HG03108 (cell line): Measurements from ENCODE around the gene ZNF548.
"Not testable (repeated sequence)": the region's sequence is repeated elsewhere in the genome, so short reads cannot be mapped to it uniquely, and the experiment has no call there.

Experiments
- ATAC-seq: cut with Tn5 transposase; IDR thresholded peaks from one replicate; pipeline ENCODE4 v1.9.1; 2021; ENCODE audit warnings: moderate library complexity; ENCODE audit not compliant: unreplicated experiment

The ZNF548 gene

DNA sequence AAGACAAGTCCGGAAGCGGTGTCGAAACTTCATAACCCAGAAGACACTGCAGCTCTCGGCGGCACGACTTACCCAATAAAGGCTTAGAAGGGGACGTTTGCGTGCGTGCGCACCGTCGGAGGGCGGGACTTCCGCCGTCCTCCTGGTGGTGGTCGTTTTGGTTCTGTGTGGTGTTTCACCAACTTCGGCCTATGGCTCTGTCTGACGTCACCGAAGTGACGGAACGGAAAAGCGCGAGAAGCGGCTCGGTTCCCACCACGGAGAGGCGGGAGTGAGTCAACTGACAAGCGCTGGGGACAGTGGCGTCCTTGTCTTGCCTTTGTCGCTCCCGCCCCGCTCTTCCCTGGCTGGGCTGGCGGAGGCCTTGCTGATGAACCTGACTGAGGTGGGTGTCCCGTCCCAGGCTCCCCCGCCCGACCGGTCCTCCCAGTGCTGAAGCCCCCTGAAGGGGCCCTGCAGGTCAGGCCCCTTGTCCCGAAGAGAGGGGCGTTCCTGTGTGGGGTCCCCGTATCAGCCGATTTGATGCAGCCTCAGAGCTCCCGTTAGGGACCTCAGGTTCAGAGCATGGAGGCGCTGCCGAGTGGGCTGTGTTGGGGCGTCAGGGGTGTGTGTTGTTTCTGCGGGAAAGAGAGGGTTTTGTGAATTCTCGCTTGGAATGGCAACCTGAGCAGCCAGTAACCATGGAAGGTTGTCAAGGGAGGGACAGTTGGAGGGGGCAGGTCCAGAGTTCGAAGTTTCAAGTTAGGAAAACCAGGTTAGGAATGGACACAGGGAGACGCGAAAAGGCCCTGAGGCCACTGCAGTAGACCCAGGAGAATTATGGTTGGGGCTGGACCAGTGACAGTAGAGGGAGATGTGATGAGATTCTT, at the start of gene ZNF548:
Gene ZNF548 (plus strand): TSS at position 125 of the 869 bp plus-strand sequence. CDS start 246 bp downstream, at position 371.
- peak; percentile 98 for ATAC-seq

DNA sequence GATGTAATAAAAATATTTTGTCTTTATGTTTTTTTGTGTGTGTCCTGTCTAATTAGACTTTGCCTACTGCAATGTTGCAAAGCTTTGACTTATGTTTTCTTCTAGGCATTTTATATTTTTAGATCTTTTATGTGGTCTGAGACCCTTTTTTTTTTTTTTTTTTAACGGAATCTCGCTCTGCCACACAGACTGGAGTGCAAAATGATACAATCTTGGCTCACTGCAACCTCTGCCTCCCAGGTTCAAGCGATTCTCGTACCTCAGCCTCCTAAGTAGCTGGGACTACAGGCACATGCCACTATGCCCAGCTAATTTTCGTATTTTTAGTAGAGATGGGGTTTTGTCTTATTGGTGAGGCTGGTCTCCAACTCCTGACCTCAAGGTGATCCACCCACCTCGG, 47.1 kb upstream of the ZNF548 start:
- ATAC-seq, result no peak

DNA sequence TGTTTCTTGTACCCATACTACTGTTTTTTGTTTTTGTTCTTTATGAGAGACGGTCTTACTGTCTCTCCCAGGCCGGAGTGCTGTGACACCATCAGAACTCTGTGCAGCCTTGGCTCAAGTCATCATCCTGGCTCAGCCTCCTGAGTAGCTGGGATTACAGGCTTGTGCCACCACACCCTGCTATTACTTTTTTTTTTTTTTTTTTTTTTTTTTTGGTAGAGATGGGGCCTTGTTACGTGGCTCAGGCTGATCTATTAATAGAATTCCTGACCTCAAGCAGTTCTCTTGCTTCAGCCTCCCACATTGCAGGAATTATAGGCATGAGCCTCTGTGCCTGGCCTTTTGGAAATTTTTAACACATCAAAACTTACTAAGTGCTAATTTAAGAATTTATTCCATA, 41.5 kb upstream of the ZNF548 start:
- ATAC-seq, result no peak

DNA sequence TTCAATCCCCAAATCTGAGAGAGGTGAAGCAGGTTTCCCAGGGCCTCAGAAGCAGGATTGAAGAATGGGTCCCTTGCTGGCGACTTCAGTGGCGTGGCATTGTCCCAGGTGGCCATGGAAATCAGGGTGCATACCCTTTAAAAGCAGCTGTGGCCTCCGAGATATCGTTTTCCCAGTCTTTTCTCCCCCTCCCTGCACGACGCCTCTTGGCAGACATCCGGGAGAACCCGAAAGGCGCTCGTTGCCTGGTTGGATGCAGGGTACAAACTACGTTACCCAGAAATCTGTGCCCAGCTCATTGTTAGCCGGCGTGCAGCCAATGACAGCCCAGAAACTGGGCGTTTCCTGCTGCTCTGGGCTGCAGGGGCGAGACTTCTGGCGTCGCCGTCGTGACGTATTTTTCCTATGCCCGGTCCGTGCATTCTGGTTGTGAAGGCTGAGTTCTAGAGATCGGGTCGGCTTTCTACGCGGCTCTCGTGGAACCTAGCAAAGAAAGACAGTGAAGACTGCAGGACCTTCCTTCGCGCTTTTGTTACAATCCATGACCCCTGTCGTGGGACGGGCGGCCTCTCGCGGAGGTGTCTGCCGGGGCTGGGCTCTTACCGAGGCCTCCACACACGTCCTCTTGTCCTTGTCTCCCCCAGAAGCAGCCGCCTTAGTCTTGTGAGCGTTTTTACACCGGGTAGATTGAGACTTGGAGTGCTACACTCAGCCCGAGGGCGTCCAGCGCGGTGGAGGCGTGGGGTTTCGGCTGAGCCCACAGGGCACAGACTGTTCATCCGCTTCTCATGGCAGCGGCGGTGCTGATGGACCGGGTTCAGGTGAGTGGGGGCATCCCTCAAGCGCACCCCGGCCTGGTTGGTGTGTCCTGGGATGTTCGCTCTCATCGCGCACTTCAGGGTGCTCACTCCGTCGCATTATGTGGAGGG, 38.5 kb upstream of the ZNF548 start, which contains the start of gene ZNF304:
Gene ZNF304 (plus strand): TSS at position 395 of the 929 bp plus-strand sequence. CDS start 394 bp downstream, at position 789.
- peak; percentile 98 for ATAC-seq

DNA sequence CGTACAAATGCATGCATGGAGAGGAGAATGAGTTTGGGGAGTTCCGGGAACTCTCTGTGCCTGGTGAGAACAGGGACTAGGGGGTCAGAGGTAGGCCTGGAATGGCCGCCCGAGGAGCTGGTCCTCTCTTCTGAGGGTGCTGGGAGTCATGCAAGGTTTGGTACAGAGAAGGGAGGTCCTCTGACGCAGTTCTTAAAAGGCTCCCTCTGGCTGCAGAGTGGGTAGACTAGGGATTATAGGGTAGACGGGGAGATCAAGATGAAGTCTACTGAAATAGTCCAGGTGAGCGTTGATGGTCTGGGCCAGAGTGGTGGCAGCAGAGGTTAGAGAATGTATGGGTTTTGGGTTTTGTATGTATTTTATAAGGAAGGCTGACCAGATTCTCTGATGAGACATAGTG, 37.8 kb upstream of the ZNF548 start:
- ATAC-seq, result no peak

DNA sequence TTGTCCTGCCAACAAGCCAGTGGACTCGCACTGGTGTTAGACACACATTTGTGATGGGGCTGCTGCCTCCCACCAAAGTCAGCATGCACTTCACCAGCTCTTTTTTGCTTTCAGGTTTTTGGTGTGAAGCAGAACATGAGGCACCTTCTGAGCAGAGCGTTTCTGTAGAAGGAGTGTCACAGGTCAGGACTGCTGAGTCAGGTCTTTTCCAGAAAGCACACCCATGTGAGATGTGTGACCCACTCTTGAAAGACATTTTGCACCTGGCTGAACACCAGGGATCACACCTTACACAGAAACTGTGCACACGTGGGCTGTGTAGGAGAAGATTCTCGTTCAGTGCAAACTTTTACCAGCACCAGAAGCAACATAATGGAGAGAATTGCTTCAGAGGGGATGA, 33.7 kb upstream of the ZNF548 start:
- ATAC-seq, result no peak

DNA sequence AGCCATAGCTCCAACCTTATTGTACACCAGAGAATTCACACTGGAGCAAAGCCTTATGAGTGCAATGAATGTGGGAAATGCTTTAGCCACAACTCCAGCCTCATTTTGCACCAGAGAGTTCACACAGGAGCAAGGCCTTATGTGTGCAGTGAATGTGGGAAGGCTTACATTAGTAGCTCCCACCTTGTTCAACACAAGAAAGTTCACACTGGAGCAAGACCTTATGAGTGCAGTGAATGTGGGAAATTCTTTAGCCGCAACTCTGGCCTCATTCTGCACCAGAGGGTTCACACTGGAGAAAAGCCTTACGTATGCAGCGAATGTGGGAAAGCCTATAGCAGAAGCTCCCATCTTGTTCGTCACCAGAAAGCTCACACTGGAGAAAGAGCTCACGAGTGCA, 32.2 kb upstream of the ZNF548 start:
- no peak for ATAC-seq

DNA sequence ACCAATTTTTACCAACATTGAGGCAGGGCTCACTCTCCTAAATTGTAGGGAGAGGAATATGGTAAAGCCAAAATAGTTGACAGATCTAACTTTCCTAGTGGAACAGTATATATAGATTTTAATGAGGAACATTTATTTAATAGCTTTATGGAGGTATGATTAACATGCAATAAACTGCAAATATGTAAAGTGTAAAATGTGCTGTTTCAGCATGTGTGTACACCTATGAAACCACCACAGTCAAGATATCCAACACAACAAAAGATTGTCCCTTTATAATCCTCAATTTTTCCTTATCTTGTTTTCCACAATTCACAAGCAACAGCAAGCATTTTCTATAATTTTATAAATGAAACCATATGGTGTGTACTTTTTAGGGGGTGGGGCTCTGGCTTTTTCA, 30.4 kb upstream of the ZNF548 start:
- ATAC-seq, result no peak

DNA sequence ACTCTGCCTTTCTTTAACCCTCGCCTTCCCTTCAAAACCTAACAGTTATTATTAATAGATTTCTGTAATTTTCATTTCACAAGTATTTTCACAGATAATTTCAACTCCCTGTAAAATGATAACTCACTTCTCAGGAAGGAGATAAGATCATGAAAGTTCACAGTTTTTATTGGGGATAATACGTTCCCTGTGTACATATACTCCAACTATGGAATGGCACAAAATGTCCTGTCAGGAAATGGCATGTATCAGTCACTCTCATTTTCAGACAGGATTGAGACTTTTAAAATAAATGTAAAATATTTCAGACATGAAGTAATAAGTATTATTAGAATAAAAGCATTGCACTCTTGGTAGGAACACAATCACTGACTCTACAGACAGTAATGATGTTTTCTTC, 27.2 kb upstream of the ZNF548 start:
- no peak for ATAC-seq

DNA sequence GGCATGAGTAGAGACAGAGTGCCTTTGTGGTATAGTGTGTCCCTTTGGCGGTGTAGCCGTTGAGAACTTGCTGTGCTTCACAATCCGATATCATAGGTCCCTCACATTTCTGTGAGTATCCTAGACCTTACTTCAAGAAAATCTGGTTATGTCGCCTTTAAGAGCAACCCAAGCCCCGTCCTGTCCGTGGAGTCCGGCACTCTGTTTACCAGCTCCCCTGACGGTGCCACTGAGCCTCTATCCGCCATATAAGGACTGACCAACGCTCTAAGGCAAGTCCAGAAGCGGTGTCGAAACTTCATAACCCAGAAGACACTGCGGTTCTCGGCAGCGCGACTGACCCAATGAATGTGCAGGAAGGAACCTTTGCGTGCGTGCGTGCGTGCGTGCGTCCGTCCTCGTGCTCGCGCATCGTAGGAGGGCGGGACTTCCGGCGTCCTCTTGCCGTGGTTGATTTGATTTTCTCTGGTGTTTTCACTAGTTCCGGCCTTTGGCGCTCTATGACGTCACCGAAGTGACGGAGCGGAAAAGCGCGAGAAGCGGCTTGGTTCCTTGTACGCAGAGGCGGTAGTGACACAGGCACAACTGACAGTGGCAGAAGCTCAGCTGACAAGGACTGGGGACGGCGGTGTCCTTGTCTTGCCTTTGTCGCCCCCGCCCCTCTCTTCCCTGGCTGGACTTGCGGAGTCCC, 26.5 kb upstream of the ZNF548 start, which contains the start of the genes TRAPPC2B and ZNF547:
Gene TRAPPC2B (plus strand): TSS at position 555 of the 691 bp plus-strand sequence. CDS start 1,283 bp downstream, outside the sequence.
Gene ZNF547 (plus strand): TSS at position 555 of the 691 bp plus-strand sequence. CDS start 5,005 bp downstream, outside the sequence.
- peak; percentile 94 for ATAC-seq

DNA sequence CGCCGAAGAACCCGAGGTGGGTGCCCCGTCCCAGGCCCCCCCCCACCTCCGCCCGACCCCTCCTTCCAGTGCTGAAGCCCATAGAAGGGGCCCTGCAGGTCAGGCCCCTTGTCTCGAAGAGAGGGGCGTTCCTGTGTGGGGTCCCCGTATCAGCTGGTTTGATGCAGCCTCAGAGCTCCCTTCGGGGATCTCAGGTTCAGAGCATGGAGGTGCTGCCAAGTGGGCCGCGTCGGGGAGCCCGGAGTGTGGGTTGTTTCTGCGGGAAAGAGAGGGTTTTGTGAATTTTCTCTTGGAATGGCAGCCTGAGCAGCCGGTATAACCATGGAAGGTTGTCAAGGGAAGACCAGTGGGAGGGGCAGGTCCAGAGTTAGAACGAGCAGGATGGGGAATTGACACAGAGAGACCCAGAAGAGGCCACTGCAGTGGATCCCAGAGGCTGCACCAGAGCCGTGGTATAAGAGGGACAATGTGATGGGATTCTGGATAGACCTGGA, 25.9 kb upstream of the ZNF548 start:
- ATAC-seq, result no peak

DNA sequence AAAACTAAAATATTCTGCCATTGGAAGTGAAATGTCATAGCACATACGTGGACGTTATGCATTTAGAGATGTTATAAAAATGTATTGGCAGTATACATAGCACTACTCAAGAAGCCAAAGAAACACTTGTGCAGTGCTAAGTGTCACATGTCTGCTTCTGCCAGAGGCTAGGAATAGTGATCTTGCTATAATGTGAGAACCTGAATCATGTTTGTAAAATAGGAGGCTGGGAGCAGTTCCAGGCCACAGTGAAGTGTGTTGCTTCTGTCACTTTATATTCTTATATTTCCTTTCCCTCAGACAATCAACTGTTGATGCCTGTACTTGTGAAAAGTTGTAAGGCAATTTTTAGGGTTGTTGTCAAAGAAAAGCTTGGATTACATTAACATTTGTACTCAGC, 22.9 kb upstream of the ZNF548 start:
- no peak for ATAC-seq

DNA sequence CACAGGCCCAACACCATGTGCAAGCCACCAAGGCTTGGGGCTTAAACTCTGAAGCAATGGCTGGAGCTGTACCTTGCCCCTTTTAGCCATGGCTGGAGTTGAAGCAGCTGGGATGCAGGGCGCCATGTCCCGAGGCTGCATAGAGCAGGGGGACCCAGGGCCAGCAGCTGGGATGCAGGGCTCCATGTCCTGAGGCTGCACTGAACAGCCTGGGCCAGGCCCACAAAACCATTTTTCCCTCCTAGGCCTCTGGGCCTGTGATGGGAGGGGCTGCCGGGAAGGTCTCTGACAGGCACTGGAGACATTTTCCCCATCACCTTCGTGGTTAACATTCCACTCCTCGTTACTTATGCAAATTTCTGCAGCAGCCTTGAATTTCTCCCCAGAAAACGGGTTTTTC, 15.5 kb upstream of the ZNF548 start:
- ATAC-seq, result no peak

DNA sequence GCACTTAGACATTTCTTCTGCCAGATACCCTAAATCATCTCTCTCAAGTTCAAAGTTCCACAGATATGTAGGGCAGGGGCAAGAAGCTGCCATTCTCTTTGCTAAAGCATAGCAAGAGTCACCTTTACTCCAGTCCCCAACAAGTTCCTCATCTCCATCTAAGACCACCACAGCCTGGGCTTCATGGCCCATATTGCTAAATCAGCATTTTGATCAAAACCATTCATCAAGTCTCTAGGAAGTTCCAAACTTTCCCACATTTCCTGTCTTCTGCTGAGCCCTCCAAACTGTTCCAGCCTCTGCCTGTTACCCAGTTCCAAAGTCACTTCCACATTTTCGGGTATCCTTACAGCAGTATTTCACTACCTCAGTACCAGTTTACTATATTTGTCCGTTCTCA, 15.0 kb upstream of the ZNF548 start:
- not testable (repeated sequence) for ATAC-seq

DNA sequence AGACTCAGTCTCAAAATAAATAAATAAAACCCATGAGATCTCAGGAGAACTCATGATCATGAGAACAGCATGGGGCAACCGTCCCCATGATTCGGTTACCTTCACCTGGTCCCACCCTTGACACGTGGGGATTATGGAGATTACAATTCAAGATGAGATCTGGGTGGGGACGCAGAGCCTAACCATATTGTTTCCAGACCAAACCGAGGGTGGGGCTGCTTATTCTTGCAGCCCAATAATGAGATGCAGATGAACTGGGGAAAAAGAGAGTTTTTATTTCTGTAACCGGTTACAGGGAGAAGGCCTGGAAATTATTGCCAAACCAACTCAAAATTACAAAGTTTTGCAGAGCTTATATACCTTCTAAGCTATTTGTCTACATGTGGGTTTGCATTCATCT, 13.5 kb upstream of the ZNF548 start:
- no peak for ATAC-seq

DNA sequence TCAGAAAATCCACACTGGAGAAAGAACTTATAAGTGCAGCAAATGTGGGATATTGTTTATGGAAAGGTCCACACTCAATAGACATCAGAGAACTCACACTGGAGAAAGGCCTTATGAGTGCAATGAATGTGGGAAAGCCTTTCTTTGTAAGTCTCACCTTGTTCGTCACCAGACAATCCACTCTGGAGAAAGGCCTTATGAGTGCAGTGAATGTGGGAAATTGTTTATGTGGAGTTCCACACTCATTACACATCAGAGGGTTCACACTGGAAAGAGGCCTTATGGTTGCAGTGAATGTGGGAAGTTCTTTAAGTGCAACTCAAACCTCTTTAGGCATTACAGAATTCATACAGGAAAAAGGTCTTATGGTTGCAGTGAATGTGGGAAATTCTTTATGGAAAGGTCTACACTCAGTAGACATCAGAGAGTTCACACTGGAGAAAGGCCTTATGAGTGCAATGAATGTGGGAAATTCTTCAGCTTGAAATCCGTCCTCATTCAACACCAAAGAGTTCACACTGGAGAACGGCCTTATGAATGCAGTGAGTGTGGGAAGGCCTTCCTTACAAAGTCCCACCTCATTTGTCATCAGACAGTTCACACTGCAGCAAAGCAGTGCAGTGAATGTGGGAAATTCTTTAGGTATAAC, 12.0 kb upstream of the ZNF548 start:
- no peak for ATAC-seq

DNA sequence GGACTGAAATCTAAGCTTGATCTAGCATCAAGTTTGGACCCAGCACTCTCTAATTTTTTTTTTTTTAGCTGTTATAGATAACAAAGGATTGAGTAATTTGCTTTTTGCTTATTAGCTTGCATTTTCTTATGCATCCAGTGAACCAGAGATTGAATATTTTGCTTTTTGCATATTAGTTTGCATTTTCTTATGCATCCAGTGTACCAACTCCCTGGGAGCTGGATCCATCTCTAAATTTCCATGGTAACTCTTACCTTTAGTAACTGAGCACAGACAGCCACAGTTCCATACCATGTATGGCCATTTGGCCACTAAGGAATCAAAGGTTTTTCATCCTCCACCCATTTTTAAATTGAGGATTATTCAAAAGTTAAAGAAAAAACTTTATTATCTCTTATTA, 8.7 kb upstream of the ZNF548 start:
- ATAC-seq, result no peak

DNA sequence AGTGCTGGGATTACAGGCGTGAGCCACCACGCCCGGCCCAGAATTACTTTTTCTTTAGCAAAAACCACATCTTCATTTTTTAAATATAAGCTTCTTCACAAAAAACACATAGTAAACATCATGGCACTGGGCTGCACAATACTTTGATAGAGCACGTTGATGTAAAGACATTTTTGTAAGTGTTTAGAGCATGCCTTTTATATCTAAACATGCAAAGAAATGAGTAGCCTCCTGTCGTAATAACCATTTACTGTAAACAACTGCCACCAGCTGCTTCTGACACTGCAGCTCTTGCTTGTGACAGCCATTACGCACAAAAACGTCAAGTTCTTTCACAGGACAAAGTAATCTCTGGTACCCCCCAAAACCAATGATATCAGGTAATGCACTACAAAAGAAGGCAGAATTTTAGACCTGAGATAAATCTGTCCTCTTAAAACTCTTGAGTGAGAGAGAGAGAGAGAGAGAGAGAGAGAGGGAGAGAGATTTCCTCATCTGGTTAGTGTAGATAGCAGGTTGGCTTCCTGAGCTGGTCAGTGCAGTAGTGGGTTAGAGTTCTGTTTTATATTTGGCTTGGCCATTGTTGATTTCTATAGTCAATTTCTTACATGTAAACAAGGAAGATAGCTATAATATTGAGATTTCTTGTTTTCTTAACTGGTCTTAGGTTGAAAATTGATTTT, 6.7 kb upstream of the ZNF548 start:
- ATAC-seq, result no peak

DNA sequence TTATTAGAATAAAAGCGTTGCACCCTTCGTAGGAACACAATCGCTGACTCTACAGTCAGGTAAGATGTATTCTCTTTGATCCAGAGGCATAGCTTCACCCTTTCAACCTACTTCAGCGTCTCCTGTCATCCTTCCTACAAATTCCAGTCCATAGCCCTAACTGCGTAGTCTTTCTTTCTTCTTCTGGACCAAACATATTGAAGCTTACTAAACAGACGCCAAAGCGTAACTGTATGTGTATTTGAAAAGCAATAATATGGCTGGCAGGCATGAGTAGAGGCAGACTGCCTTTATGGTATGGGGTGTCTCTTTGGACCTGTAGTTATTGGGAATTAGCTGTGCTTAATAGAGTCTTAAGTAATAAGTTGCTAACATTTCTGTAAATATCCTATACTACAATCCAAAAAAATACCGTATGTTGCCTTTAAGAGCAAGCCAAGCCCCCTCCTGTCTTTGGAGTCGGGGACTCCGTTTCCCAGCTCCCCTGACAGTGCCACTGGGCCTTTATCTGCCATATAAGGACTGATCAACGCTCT, 392 bp upstream of the ZNF548 start:
- no peak for ATAC-seq
